HEK293 (cell line): ENCODE results near the gene PAK5.

Source experiments
- CTCF ChIA-PET: fragments of 350-600 bp; formaldehyde crosslinking; extraction: SDS; loops from one replicate; lab custom pipeline; 2021; ENCODE audit warnings: antibody characterized with exemption; lab: Yijun Ruan, JAX
- POLR2A ChIA-PET: fragments of 300-600 bp; formaldehyde crosslinking; extraction: SDS; loops from one replicate; lab custom pipeline; 2020; ENCODE audit warnings: antibody characterized with exemption, inconsistent platforms; lab: Yijun Ruan, JAX
- H3K27ac ChIP-seq: fragments of 200-500 bp; sonication (Bioruptor generic); 2 replicates; pipeline ENCODE4 v1.5.1; 2014; ENCODE audit warnings: low read depth, low read length, control low read depth, inconsistent platforms; ENCODE audit errors: extremely low read depth
- H3K36me3 ChIP-seq, 2 experiments: fragments of 200-500 bp in 1 of 2; sonication (Bioruptor generic) in 1 of 2; 1 replicate in 1 of 2; 2 replicates in 1 of 2; pipeline ENCODE4 v1.5.1; 2014 to 2017; ENCODE audit warnings: inconsistent platforms in 2 of 2, low read length in 2 of 2; ENCODE audit not compliant: control insufficient read depth in 2 of 2, insufficient read depth in 1 of 2
- H3K4me1 ChIP-seq: fragments of 200-500 bp; sonication (Bioruptor generic); 2 replicates; pipeline ENCODE4 v1.5.1; 2014; ENCODE audit warnings: mild to moderate bottlenecking, low read length, inconsistent platforms; ENCODE audit not compliant: control insufficient read depth, insufficient read depth
- H3K4me3 ChIP-seq: 2 replicates; pipeline ENCODE4 v1.5.1; 2011; ENCODE audit warnings: low read depth, mild to moderate bottlenecking, control low read depth, low read length, moderate library complexity
- H3K9me3 ChIP-seq: fragments of 200-500 bp; sonication (Bioruptor generic); 2 replicates; pipeline ENCODE4 v1.5.1; 2014; ENCODE audit warnings: low read depth, low read length, inconsistent platforms; ENCODE audit not compliant: control insufficient read depth, insufficient read depth
- BCL11A ChIP-seq: fragments of 450-650 bp; formaldehyde crosslinking; IDR thresholded peaks from 2 replicates; pipeline ENCODE4 v1.5.1; 2016; ENCODE audit warnings: low read depth, missing biosample characterization, missing genetic modification characterization
- GLI4 ChIP-seq: fragments of 450-650 bp; formaldehyde crosslinking; IDR thresholded peaks from 2 replicates; pipeline ENCODE4 v1.5.1; 2016; ENCODE audit warnings: missing biosample characterization, missing genetic modification characterization
- GLIS2 ChIP-seq: fragments of 450-650 bp; formaldehyde crosslinking; IDR thresholded peaks from 2 replicates; pipeline ENCODE4 v1.5.1; 2016; ENCODE audit warnings: missing biosample characterization, missing genetic modification characterization
- SALL2 ChIP-seq: fragments of 450-650 bp; formaldehyde crosslinking; IDR thresholded peaks from 2 replicates; pipeline ENCODE4 v1.5.0; 2017; ENCODE audit warnings: missing biosample characterization, mild to moderate bottlenecking, missing genetic modification characterization, borderline replicate concordance
- YY2 ChIP-seq: fragments of 450-650 bp; formaldehyde crosslinking; IDR thresholded peaks from 2 replicates; pipeline ENCODE4 v1.5.1; 2016; ENCODE audit warnings: missing biosample characterization, missing genetic modification characterization
- ZEB2 ChIP-seq: fragments of 450-650 bp; formaldehyde crosslinking; IDR thresholded peaks from 2 replicates; pipeline ENCODE4 v1.5.1; 2016; ENCODE audit warnings: missing biosample characterization, missing genetic modification characterization
- ZFP37 ChIP-seq: fragments of 450-650 bp; formaldehyde crosslinking; IDR thresholded peaks from 2 replicates; pipeline ENCODE4 v1.5.1; 2016; ENCODE audit warnings: missing biosample characterization, missing genetic modification characterization
- ZNF133 ChIP-seq: fragments of 450-650 bp; formaldehyde crosslinking; IDR thresholded peaks from 2 replicates; pipeline ENCODE4 v1.5.1; 2016; ENCODE audit warnings: missing biosample characterization, missing genetic modification characterization
- ZNF140 ChIP-seq: fragments of 450-650 bp; formaldehyde crosslinking; IDR thresholded peaks from 2 replicates; pipeline ENCODE4 v1.5.1; 2016; ENCODE audit warnings: missing biosample characterization, missing genetic modification characterization
- ZNF174 ChIP-seq: fragments of 450-650 bp; formaldehyde crosslinking; IDR thresholded peaks from 2 replicates; pipeline ENCODE4 v1.5.0; 2017; ENCODE audit warnings: missing biosample characterization, mild to moderate bottlenecking, missing genetic modification characterization
- ZNF175 ChIP-seq: fragments of 450-650 bp; formaldehyde crosslinking; IDR thresholded peaks from 2 replicates; pipeline ENCODE4 v1.5.1; 2016; ENCODE audit warnings: missing biosample characterization, missing genetic modification characterization
- ZNF350 ChIP-seq: fragments of 450-650 bp; formaldehyde crosslinking; IDR thresholded peaks from 2 replicates; pipeline ENCODE4 v1.5.0; 2017; ENCODE audit warnings: missing biosample characterization, mild to moderate bottlenecking, missing genetic modification characterization
- ZNF366 ChIP-seq: fragments of 450-650 bp; formaldehyde crosslinking; conservative IDR thresholded peaks from 2 replicates; pipeline ENCODE4 v1.5.1; 2016; ENCODE audit warnings: missing biosample characterization, missing genetic modification characterization
- ZNF404 ChIP-seq: fragments of 450-650 bp; formaldehyde crosslinking; IDR thresholded peaks from 2 replicates; pipeline ENCODE4 v1.5.1; 2017; ENCODE audit warnings: missing biosample characterization, missing genetic modification characterization
- ZNF473 ChIP-seq: fragments of 450-650 bp; formaldehyde crosslinking; IDR thresholded peaks from 2 replicates; pipeline ENCODE4 v1.5.1; 2017; ENCODE audit warnings: missing biosample characterization, missing genetic modification characterization
- ZNF521 ChIP-seq: fragments of 450-650 bp; formaldehyde crosslinking; IDR thresholded peaks from 2 replicates; pipeline ENCODE4 v1.5.1; 2017; ENCODE audit warnings: missing biosample characterization, mild to moderate bottlenecking, missing genetic modification characterization
- ZNF544 ChIP-seq: fragments of 450-650 bp; formaldehyde crosslinking; IDR thresholded peaks from 2 replicates; pipeline ENCODE4 v1.5.0; 2017; ENCODE audit warnings: missing biosample characterization, missing genetic modification characterization
- ZNF560 ChIP-seq: fragments of 450-650 bp; formaldehyde crosslinking; IDR thresholded peaks from 2 replicates; pipeline ENCODE4 v1.5.1; 2017; ENCODE audit warnings: missing biosample characterization, missing genetic modification characterization, borderline replicate concordance
- ZNF600 ChIP-seq: fragments of 450-650 bp; formaldehyde crosslinking; IDR thresholded peaks from 2 replicates; pipeline ENCODE4 v1.5.1; 2016; ENCODE audit warnings: missing biosample characterization, missing genetic modification characterization
- ZNF610 ChIP-seq: fragments of 450-650 bp; formaldehyde crosslinking; IDR thresholded peaks from 2 replicates; pipeline ENCODE4 v1.5.1; 2016; ENCODE audit warnings: missing biosample characterization, missing genetic modification characterization, borderline replicate concordance
- ZNF658 ChIP-seq: fragments of 450-650 bp; formaldehyde crosslinking; IDR thresholded peaks from 2 replicates; pipeline ENCODE4; 2016; ENCODE audit warnings: missing biosample characterization, missing genetic modification characterization
- ZNF664 ChIP-seq: fragments of 450-650 bp; formaldehyde crosslinking; IDR thresholded peaks from 2 replicates; pipeline ENCODE4 v1.5.1; 2016; ENCODE audit warnings: missing biosample characterization, missing genetic modification characterization
- ZNF670 ChIP-seq: fragments of 450-650 bp; formaldehyde crosslinking; IDR thresholded peaks from 2 replicates; pipeline ENCODE4 v1.5.1; 2016; ENCODE audit warnings: missing biosample characterization, missing genetic modification characterization, low read depth
- ZSCAN16 ChIP-seq: fragments of 450-650 bp; formaldehyde crosslinking; IDR thresholded peaks from 2 replicates; pipeline ENCODE4 v1.5.1; 2016; ENCODE audit warnings: missing biosample characterization, missing genetic modification characterization
- ZXDB ChIP-seq: fragments of 450-650 bp; formaldehyde crosslinking; IDR thresholded peaks from 2 replicates; pipeline ENCODE4 v1.5.1; 2016; ENCODE audit warnings: missing biosample characterization, missing genetic modification characterization
- TF ChIP-seq, protein P1 (sequence below): fragments of 450-650 bp; formaldehyde crosslinking; IDR thresholded peaks from 2 replicates; pipeline ENCODE4 v1.5.1; 2016; ENCODE audit warnings: missing biosample characterization, missing genetic modification characterization
- TF ChIP-seq, protein P2 (sequence below): fragments of 450-650 bp; formaldehyde crosslinking; IDR thresholded peaks from 2 replicates; pipeline ENCODE4 v1.5.1; 2016; ENCODE audit warnings: missing biosample characterization, missing genetic modification characterization
- TF ChIP-seq, protein P3 (sequence below): fragments of 450-650 bp; formaldehyde crosslinking; IDR thresholded peaks from 2 replicates; pipeline ENCODE4 v1.5.0; 2017; ENCODE audit warnings: missing biosample characterization, missing genetic modification characterization, borderline replicate concordance
- TF ChIP-seq, protein P4 (sequence below): fragments of 450-650 bp; formaldehyde crosslinking; IDR thresholded peaks from 2 replicates; pipeline ENCODE4 v1.5.1; 2017; ENCODE audit warnings: missing biosample characterization, missing genetic modification characterization

Gene PAK5

GRCh38 chr20:9632991-9633390 lies 205.9 kb downstream of the PAK5 start:
- Histone ChIP-seq H3K4me3 (no peak overlapping the region), H3K36me3 (no peaks in the 10 kb centered on the region), H3K9me3 (no peaks in the 10 kb centered on the region), H3K4me1 (no peaks in the 10 kb centered on the region), H3K27ac (no peak overlapping the region)
- CTCF ChIA-PET = no interaction called here
- POLR2A ChIA-PET = no interaction called here
- TF ChIP-seq YY2 (no peak), ZNF664 (tag by site-specific recombination) (no peak), ZNF600 (tag by site-specific recombination) (no peak), ZNF560 (tag by site-specific recombination) (no peak), ZNF366 (tag by site-specific recombination) (no peak), GLI4 (tag by site-specific recombination) (no peak), BCL11A (no peak), ZNF140 (tag by site-specific recombination) (no peak), ZNF350 (tag by site-specific recombination) (no peak), ZXDB (tag by site-specific recombination) (no peak), ZSCAN16 (tag by site-specific recombination) (no peak), ZNF610 (no peak), ZNF174 (tag by site-specific recombination) (no peak), ZNF658 (tag by site-specific recombination) (no peak), ZNF175 (tag by site-specific recombination) (no peak)

- POLR2A ChIA-PET = no interaction called here
- H3K9me3 ChIP-seq = no peaks in the 10 kb centered on the region
- H3K27ac ChIP-seq = no peak overlapping the region
- no peaks in the 10 kb centered on the region for H3K4me1 ChIP-seq
- CTCF ChIA-PET = interaction anchor here (1.2 kb wide), 1 partner anchor 15 kb away, joined by 3 read pairs; no protein-coding TSS in a partner anchor
- no peaks in the 10 kb centered on the region for H3K36me3 ChIP-seq
- TF ChIP-seq ZNF133 (tag by site-specific recombination) (no peak), ZNF473 (tag by site-specific recombination) (no peak), GLIS2 (tag by site-specific recombination) (no peak)
- TF ChIP-seq, protein P1, sequence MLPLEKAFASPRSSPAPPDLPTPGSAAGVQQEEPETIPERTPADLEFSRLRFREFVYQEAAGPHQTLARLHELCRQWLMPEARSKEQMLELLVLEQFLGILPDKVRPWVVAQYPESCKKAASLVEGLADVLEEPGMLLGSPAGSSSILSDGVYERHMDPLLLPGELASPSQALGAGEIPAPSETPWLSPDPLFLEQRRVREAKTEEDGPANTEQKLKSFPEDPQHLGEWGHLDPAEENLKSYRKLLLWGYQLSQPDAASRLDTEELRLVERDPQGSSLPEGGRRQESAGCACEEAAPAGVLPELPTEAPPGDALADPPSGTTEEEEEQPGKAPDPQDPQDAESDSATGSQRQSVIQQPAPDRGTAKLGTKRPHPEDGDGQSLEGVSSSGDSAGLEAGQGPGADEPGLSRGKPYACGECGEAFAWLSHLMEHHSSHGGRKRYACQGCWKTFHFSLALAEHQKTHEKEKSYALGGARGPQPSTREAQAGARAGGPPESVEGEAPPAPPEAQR (tag by site-specific recombination) = no peak
- TF ChIP-seq, protein P2, sequence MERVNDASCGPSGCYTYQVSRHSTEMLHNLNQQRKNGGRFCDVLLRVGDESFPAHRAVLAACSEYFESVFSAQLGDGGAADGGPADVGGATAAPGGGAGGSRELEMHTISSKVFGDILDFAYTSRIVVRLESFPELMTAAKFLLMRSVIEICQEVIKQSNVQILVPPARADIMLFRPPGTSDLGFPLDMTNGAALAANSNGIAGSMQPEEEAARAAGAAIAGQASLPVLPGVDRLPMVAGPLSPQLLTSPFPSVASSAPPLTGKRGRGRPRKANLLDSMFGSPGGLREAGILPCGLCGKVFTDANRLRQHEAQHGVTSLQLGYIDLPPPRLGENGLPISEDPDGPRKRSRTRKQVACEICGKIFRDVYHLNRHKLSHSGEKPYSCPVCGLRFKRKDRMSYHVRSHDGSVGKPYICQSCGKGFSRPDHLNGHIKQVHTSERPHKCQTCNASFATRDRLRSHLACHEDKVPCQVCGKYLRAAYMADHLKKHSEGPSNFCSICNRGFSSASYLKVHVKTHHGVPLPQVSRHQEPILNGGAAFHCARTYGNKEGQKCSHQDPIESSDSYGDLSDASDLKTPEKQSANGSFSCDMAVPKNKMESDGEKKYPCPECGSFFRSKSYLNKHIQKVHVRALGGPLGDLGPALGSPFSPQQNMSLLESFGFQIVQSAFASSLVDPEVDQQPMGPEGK = no peak
- no peak overlapping the region for H3K4me3 ChIP-seq
Measured at GRCh38 chr20:9632265-9632664, 206.6 kb downstream of the PAK5 start.

- no peaks in the 10 kb centered on the region for H3K9me3 ChIP-seq
- H3K4me3 ChIP-seq = no peak overlapping the region
- H3K27ac ChIP-seq = no peak overlapping the region
- ChIA-PET CTCF (no interaction called here), POLR2A (no interaction called here)
- no peaks in the 10 kb centered on the region for H3K4me1 ChIP-seq
- no peaks in the 10 kb centered on the region for H3K36me3 ChIP-seq
- TF ChIP-seq ZNF404 (tag by site-specific recombination) (no peak), ZNF544 (tag by site-specific recombination) (no peak), ZNF670 (no peak), ZNF521 (no peak), ZEB2 (no peak), BCL11A (no peak), SALL2 (no peak), ZFP37 (tag by site-specific recombination) (no peak)
- TF ChIP-seq, protein P3, sequence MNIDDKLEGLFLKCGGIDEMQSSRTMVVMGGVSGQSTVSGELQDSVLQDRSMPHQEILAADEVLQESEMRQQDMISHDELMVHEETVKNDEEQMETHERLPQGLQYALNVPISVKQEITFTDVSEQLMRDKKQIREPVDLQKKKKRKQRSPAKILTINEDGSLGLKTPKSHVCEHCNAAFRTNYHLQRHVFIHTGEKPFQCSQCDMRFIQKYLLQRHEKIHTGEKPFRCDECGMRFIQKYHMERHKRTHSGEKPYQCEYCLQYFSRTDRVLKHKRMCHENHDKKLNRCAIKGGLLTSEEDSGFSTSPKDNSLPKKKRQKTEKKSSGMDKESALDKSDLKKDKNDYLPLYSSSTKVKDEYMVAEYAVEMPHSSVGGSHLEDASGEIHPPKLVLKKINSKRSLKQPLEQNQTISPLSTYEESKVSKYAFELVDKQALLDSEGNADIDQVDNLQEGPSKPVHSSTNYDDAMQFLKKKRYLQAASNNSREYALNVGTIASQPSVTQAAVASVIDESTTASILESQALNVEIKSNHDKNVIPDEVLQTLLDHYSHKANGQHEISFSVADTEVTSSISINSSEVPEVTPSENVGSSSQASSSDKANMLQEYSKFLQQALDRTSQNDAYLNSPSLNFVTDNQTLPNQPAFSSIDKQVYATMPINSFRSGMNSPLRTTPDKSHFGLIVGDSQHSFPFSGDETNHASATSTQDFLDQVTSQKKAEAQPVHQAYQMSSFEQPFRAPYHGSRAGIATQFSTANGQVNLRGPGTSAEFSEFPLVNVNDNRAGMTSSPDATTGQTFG = no peak
- TF ChIP-seq, protein P4, sequence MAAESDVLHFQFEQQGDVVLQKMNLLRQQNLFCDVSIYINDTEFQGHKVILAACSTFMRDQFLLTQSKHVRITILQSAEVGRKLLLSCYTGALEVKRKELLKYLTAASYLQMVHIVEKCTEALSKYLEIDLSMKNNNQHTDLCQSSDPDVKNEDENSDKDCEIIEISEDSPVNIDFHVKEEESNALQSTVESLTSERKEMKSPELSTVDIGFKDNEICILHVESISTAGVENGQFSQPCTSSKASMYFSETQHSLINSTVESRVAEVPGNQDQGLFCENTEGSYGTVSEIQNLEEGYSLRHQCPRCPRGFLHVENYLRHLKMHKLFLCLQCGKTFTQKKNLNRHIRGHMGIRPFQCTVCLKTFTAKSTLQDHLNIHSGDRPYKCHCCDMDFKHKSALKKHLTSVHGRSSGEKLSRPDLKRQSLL (tag by site-specific recombination) = no peak
Measured at GRCh38 chr20:9630554-9630953, 208.3 kb downstream of the PAK5 start.
